Activated T-helper 17 cell treated with anti-CD3 and anti-CD28 coated beads, Interleukin-2, amount 50 U/mL, for 72 hours (primary cell): Measurements from ENCODE around the gene ANKRD33B. TPM values are rescaled to one million over a fixed set of nuclear protein-coding genes. Genes with fewer than 3 reads are reported as not detected.

Experiments used
- ATAC-seq: fragments of 150-1000 bp; cut with Tn5 transposase; replicated peaks from 2 replicates; pipeline ENCODE4 v1.10.0; 2021; ENCODE audit warnings: mild to moderate bottlenecking, moderate library complexity
- H3K27ac Mint-ChIP-seq: one replicate; pipeline ENCODE4 v1.8.0; 2022; ENCODE audit warnings: mixed read lengths
- H3K27me3 Mint-ChIP-seq: one replicate; pipeline ENCODE4 v1.8.0; 2022; ENCODE audit warnings: mixed read lengths
- H3K36me3 Mint-ChIP-seq: one replicate; pipeline ENCODE4 v1.8.0; 2022; ENCODE audit warnings: low read depth, mild to moderate bottlenecking, mixed read lengths
- H3K4me1 Mint-ChIP-seq: one replicate; pipeline ENCODE4 v1.8.0; 2022; ENCODE audit warnings: mixed read lengths
- H3K4me3 Mint-ChIP-seq: one replicate; pipeline ENCODE4 v1.8.0; 2022; ENCODE audit warnings: mild to moderate bottlenecking, mixed read lengths
- H3K9me3 Mint-ChIP-seq: one replicate; pipeline ENCODE4 v1.8.0; 2022; ENCODE audit warnings: mixed read lengths
- total RNA-seq, 2 donors: library from RNA; stranded (reverse); gene quantifications; one replicate each; pipeline ENCODE4 v1.2.3, GENCODE V29; 2022

Gene ANKRD33B
- total RNA-seq, 2 donors from 2014 or later: 7.8 to 12.2 TPM

DNA sequence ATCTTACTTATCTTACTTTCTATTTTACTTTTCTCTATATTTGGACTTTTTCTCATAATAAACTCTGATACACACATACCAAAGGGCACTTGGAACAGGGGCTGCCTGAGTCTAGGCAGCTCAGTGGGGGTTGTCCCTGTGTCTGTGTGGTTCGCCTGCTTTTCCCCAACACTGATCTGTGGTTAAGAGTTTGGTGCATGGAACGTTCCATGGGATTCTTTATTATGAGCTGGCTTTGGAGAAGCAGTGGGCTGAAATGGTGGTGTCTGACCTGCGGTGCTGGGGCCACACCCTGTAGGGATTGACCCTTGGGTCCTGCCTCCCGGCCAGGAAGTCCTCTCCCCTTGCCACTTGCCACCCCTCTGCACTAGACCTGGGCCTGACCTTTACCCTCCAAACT is 47.4 kb downstream of the ANKRD33B start:
- ATAC-seq: no peak
- Mint-ChIP-seq H3K4me3 (no peak overlapping the region), H3K9me3 (no peaks in the 10 kb centered on the region), H3K27me3 (no peaks in the 10 kb centered on the region), H3K4me1 (peaks cover 6% of the 10 kb centered on the region), H3K27ac (no peak overlapping the region), H3K36me3 (no peaks in the 10 kb centered on the region)

DNA sequence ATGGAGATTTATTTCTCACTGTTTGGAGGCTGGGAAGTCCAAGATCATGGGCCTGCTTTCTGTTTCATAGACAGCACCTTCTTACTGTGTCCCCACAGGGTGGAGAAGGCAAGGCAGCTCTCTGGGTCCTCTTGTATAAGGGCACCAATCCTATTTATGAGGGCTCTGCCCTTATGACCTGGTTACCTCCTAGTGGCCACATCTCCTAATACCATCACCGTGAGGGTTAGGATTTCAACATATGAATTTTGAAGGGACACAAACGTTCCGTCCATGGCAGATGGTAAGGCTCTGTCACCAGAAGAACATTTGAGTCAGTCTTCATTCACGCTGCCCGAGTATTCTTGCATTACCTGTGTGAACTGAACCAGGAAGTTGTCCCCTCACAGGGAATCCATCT is 48.4 kb downstream of the ANKRD33B start:
- ATAC-seq: no peak
- Mint-ChIP-seq H3K4me1 (peaks cover 6% of the 10 kb centered on the region), H3K27ac (no peak overlapping the region), H3K9me3 (no peaks in the 10 kb centered on the region), H3K4me3 (no peak overlapping the region), H3K36me3 (no peaks in the 10 kb centered on the region), H3K27me3 (no peaks in the 10 kb centered on the region)

DNA sequence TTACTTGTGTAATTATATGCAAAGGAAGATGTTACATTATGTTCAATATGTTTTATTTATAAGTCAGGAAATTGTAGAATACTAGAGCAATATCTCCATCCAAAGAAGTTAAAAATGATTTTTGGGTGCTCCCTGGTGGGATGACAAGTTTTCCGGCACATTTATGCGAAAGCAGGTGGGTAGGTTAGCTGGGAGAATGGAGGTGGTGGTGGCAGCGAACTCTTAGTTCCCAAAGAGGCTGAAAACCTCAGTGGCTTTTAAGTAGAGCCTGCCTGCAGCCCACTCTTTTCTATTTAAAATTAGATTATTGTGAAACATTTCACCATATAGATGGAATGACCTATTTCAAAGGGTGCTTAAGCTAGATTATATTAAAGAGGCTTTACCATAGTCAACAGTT is 51.8 kb downstream of the ANKRD33B start:
- no peak overlapping the region for H3K27ac Mint-ChIP-seq
- H3K9me3 Mint-ChIP-seq: no peaks in the 10 kb centered on the region
- no peaks in the 10 kb centered on the region for H3K36me3 Mint-ChIP-seq
- ATAC-seq: no peak
- H3K4me1 Mint-ChIP-seq: peaks cover 10% of the 10 kb centered on the region
- H3K4me3 Mint-ChIP-seq: no peak overlapping the region
- no peaks in the 10 kb centered on the region for H3K27me3 Mint-ChIP-seq

DNA sequence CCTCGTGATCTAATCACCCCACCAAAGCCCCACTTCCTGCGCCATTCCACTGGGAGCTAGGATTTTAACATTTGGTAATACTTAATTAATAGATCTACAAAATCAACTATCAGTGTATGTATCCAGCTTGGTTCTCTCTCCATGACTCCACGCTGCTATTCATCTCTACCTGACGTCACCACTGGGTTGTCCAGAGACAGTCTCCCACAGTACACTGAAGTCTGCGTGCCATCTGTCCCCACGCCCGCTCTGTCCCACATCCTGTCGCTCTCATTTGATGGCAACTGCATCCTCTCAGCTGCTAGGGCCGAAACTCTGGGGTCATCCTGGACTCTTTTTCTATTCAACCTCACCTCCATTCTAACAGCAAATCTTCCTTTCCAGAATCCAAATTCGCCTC is 53.2 kb downstream of the ANKRD33B start:
- no peak for ATAC-seq
- H3K36me3 Mint-ChIP-seq: no peaks in the 10 kb centered on the region
- H3K4me1 Mint-ChIP-seq: peaks cover 17% of the 10 kb centered on the region
- no peaks in the 10 kb centered on the region for H3K9me3 Mint-ChIP-seq
- no peak overlapping the region for H3K27ac Mint-ChIP-seq
- H3K4me3 Mint-ChIP-seq: no peak overlapping the region
- no peaks in the 10 kb centered on the region for H3K27me3 Mint-ChIP-seq

DNA sequence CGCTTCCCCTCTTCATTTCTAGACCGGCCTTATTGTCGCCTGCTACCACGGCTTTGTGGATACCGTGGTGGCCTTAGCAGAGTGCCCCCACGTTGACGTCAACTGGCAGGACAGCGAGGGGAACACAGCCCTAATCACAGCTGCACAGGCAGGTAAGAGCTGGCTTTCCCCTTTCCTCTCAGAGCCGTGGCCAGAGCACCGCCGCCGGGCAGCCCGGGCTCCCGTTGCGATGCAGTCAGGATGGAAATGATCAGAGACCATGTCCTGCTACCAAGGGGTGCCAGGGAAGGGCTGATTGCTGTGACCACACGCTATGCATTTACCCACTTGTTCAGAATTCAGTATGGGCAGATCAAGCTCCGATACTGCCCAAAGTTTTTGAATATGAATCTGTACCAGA is 54.4 kb downstream of the ANKRD33B start:
- Mint-ChIP-seq H3K27me3 (no peaks in the 10 kb centered on the region), H3K4me3 (no peak overlapping the region), H3K27ac (no peak overlapping the region), H3K4me1 (peaks cover 18% of the 10 kb centered on the region), H3K36me3 (no peaks in the 10 kb centered on the region), H3K9me3 (no peaks in the 10 kb centered on the region)
- no peak for ATAC-seq

DNA sequence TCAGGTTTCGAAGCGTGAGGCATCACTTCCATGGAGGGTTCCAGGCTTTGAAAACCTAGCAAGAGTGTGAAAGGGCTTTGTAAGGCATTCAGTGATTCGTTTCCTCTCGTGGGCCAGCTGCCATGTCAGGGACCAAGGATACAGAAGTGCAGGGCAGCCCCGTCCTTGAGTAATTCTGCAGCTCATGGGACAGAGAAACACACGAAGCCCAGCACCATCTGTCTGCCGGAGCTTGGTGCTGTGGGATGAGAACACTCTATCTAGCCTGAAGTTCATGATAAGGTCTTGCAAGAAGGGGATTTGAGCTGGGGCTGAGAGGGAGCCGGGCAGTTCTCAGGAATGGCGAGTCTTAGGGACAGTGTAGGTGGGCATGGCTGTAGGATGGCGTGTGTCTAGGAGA is 55.8 kb downstream of the ANKRD33B start:
- no peak for ATAC-seq
- Mint-ChIP-seq H3K27ac (no peak overlapping the region), H3K4me3 (no peak overlapping the region), H3K4me1 (peaks cover 18% of the 10 kb centered on the region), H3K27me3 (no peaks in the 10 kb centered on the region), H3K9me3 (no peaks in the 10 kb centered on the region), H3K36me3 (no peaks in the 10 kb centered on the region)

DNA sequence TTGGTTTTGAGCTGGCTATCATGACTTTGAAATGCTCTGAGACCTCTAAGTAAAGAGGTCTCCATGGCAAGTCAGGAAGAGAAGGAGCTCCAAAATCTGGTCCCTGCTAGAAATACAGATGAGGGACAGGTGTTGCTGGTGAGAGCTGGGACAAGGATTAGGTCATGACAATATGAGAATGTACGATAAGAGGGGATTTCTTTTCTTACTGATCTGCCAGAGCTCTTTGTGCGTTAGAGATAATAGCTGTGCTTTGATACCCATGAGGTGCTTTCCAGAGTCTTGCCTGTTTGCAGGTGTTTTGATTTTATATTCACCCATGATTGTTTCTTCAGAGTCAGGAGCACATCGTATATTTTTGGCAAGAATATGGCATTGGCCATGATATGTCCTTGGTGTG is 56.5 kb downstream of the ANKRD33B start:
- ATAC-seq: no peak
- Mint-ChIP-seq H3K36me3 (no peaks in the 10 kb centered on the region), H3K27me3 (no peaks in the 10 kb centered on the region), H3K4me3 (no peak overlapping the region), H3K27ac (no peak overlapping the region), H3K4me1 (peaks cover 18% of the 10 kb centered on the region), H3K9me3 (no peaks in the 10 kb centered on the region)

DNA sequence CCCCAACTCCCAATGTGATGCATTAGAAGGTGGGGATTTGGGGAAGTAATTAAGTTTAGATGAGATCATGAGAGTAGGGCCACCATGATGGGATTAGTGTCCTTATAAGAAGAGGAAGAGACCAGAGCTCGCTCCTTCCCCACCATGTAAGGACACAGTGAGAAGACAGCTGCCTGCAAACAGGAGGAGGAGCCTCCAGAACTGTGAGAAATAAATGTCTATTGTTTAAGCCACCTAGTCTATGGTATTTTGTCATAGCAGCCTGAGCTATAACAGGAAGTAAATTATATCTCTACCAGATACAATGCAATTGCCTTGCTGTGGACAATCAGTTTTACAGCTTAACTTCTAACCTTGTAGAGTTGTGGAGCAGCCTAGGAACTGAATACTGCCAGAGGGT is 58.0 kb downstream of the ANKRD33B start:
- Mint-ChIP-seq H3K4me3 (no peak overlapping the region), H3K27me3 (no peaks in the 10 kb centered on the region), H3K9me3 (no peaks in the 10 kb centered on the region), H3K4me1 (peaks cover 18% of the 10 kb centered on the region), H3K36me3 (no peaks in the 10 kb centered on the region), H3K27ac (no peak overlapping the region)
- peak; percentile 52 for ATAC-seq

DNA sequence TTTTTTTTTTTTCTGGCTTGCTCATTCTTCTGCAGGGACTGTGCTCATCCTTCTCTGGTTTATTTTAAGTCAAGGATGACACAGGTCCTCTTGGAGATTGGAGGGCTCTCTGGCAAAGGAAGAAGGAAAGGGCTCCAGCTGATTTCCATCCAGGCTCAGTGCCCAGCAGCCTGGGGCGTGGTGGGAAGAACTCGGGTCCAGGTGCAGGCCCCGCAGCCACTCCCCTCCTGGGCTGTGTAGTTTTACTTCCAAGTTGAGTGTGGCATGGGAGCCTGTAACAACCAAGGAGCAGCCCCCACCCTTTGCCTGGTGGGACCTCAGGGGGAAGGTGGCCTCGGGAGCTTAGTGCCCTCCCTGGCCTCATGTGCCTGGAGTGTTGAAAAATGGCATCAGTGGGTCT is 58.9 kb downstream of the ANKRD33B start:
- H3K36me3 Mint-ChIP-seq: no peaks in the 10 kb centered on the region
- H3K27ac Mint-ChIP-seq: no peak overlapping the region
- peaks cover 20% of the 10 kb centered on the region for H3K4me1 Mint-ChIP-seq
- ATAC-seq: no peak
- no peaks in the 10 kb centered on the region for H3K9me3 Mint-ChIP-seq
- no peaks in the 10 kb centered on the region for H3K27me3 Mint-ChIP-seq
- H3K4me3 Mint-ChIP-seq: no peak overlapping the region

DNA sequence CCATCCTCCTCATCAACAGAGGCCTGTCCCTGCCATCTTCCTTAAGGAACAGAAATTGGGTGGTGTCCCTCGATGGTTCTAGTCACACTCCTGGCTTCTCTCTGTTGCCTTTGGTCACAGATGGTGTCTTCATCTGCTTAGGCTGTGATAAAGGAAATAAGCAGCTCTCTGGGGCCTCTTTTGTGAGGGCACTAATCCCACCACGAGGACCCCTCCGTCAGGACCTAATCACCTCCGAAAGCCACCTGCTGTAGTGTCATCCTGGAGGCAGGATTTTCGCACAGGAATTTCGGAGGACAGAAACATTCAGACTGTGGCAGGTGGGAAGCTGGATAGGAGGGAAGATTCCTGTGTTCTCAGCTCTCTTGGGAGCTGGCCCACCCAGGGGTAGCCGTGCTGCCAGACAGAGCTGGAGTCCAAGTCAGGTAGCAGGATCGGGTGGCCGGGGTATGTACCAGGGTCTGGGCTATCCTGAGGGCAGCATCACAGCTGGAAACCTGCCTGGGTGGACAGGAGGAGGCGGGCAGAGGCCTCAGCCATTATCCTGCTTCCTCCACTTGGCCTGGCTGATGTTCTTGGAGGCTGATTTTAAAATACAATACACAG is 59.5 kb downstream of the ANKRD33B start:
- H3K4me1 Mint-ChIP-seq: peaks cover 21% of the 10 kb centered on the region
- no peak for ATAC-seq
- H3K27ac Mint-ChIP-seq: no peak overlapping the region
- H3K36me3 Mint-ChIP-seq: no peaks in the 10 kb centered on the region
- no peak overlapping the region for H3K4me3 Mint-ChIP-seq
- no peaks in the 10 kb centered on the region for H3K9me3 Mint-ChIP-seq
- H3K27me3 Mint-ChIP-seq: no peaks in the 10 kb centered on the region

DNA sequence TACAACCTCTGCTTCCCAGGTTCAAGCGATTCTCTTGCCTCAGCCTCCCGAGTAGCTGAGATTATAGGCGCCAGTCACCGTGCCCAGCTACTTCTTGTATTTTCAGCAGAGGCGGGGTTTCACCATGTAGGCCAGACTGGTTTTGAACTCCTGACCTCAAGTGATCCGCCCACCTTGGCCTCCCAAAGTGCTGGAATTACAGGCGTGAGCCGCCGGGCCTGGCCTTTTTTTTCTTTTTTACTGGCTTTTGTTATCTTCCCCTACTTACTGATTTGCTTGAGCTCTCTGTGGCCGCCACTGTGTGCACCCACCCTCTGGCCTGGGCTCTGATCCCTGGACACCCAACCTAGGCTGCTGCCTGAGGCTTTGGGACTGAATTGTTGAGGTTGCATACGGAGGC is 60.3 kb downstream of the ANKRD33B start:
- peaks cover 21% of the 10 kb centered on the region for H3K4me1 Mint-ChIP-seq
- no peaks in the 10 kb centered on the region for H3K36me3 Mint-ChIP-seq
- peaks cover 6% of the 10 kb centered on the region for H3K27me3 Mint-ChIP-seq
- no peak for ATAC-seq
- H3K27ac Mint-ChIP-seq: no peak overlapping the region
- H3K9me3 Mint-ChIP-seq: no peaks in the 10 kb centered on the region
- H3K4me3 Mint-ChIP-seq: no peak overlapping the region

DNA sequence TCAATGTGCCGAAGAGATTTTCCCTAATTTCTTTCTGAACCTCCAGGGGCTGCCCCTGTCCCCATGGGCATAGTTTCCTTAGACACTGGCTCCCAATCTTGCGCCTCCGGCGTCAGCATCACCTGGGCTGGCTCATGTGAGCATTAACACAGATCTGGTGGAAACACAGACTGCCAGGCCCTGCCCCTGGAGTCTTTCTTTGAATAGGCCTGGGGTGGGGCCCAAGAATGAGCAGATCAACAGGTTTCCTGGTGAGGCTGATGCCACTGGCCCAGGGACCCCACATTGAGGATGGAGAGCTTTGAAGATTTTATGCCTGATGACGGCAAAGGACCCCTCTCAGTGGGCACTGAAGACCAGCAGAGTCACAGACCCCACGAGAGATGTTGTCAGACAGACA is 60.8 kb downstream of the ANKRD33B start:
- Mint-ChIP-seq H3K27ac (no peak overlapping the region), H3K36me3 (no peaks in the 10 kb centered on the region), H3K9me3 (no peaks in the 10 kb centered on the region), H3K4me3 (no peak overlapping the region), H3K27me3 (peaks cover 11% of the 10 kb centered on the region), H3K4me1 (peaks cover 26% of the 10 kb centered on the region)
- ATAC-seq: no peak

DNA sequence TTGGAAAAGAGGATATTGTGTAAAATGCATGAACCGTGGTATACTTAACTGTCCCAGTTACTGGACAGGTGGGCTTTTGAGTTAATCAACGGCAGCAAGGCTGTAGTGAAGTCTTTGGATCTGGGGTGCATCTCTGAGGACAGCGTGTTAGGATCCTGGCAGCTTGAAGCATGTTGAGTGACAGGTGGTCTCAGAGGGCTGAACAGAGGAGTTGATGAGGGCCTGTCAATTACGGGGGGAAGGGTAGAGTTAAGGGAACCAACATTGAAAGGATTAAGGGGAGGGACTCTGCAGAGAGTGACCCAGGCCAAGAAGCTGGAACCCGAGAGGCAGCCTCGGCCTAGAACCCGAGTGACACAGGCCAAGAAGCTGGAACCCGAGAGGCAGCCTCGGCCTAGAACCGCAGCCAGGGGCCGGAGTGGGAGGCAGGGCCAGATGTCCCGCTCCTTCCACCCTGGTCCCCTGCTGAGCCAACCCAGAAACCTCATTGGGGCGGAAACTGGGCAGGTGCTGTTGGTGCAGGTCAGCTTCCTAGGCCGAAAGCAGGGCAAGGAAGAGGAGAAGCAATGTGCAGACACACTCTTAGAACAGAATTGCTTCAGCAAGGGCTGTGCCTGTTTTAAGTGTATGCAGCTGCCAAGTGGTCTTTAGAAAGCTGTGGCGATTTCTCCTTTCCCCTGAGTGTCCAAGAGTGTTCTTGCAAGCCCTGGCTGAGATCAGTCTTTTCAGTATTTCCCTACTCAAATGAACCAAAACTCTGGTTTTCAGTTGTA is 62.0 kb downstream of the ANKRD33B start:
- Mint-ChIP-seq H3K36me3 (no peaks in the 10 kb centered on the region), H3K27ac (no peak overlapping the region), H3K4me1 (peaks cover 26% of the 10 kb centered on the region), H3K27me3 (peaks cover 16% of the 10 kb centered on the region), H3K4me3 (no peak overlapping the region), H3K9me3 (no peaks in the 10 kb centered on the region)
- no peak for ATAC-seq

DNA sequence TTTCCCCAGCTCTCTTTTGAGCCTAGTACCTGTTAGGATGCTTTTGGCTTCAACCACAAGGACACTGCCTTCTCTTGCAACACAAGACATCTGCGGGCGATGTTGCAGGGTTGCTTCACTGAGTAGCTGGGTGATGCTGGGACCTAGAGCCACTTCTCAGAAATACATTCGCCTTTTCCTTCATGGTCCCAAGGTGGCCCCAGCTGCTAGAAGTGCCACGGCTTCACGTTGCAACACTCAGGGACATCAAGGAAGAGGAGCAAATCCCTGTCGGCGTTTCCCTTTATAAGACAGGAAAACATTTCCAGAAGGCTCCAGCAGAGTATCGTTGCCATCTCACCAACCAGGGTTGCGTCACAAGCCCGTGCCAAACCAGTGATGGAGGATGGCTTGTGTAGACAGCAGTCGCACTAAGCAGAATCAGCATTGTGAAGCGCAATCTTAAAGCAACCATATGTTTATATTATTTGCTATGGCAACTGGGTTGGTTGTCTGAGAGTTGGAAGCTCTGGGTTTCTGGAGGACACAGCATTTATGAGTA is 62.7 kb downstream of the ANKRD33B start:
- no peaks in the 10 kb centered on the region for H3K36me3 Mint-ChIP-seq
- H3K9me3 Mint-ChIP-seq: no peaks in the 10 kb centered on the region
- ATAC-seq: no peak
- no peak overlapping the region for H3K27ac Mint-ChIP-seq
- peaks cover 20% of the 10 kb centered on the region for H3K27me3 Mint-ChIP-seq
- H3K4me3 Mint-ChIP-seq: peak overlapping the region; percentile 76
- peaks cover 31% of the 10 kb centered on the region for H3K4me1 Mint-ChIP-seq

DNA sequence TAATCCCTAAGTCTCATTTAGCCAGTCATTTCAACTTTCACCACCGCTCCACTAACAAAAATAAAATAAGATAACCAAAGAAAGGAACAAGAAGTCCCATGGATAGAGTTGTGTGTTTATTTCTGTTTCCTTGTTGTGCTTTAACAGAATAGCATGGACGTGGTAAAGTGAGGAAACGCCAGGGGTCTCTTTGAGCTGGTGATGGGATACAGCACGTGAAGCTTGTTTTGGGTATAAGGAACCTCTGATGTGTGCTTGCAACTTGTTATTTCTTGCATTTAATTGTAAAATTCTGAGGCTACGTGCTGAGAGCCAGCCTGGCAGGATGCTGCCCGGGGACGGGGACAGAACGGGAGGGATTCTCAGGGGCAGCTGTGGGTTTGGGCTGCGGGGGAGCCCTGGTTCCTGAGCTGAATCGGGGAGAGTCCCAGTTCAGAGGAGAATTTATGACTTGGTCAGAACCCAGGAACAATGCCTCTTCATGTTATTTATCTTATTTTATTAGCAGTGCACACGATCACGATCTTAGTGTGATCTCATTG is 63.4 kb downstream of the ANKRD33B start:
- H3K27ac Mint-ChIP-seq: peak overlapping the region; percentile 23
- H3K4me3 Mint-ChIP-seq: peak overlapping the region; percentile 76
- H3K27me3 Mint-ChIP-seq: peaks cover 20% of the 10 kb centered on the region
- H3K4me1 Mint-ChIP-seq: peaks cover 27% of the 10 kb centered on the region
- peak; percentile 14 for ATAC-seq
- H3K36me3 Mint-ChIP-seq: no peaks in the 10 kb centered on the region
- no peaks in the 10 kb centered on the region for H3K9me3 Mint-ChIP-seq
